ENCODE results near the gene CMTR1.
"Not testable (repeated sequence)": the region's sequence is repeated elsewhere in the genome, so short reads cannot be mapped to it uniquely, and the experiment has no call there.

CMTR1 gene

DNA sequence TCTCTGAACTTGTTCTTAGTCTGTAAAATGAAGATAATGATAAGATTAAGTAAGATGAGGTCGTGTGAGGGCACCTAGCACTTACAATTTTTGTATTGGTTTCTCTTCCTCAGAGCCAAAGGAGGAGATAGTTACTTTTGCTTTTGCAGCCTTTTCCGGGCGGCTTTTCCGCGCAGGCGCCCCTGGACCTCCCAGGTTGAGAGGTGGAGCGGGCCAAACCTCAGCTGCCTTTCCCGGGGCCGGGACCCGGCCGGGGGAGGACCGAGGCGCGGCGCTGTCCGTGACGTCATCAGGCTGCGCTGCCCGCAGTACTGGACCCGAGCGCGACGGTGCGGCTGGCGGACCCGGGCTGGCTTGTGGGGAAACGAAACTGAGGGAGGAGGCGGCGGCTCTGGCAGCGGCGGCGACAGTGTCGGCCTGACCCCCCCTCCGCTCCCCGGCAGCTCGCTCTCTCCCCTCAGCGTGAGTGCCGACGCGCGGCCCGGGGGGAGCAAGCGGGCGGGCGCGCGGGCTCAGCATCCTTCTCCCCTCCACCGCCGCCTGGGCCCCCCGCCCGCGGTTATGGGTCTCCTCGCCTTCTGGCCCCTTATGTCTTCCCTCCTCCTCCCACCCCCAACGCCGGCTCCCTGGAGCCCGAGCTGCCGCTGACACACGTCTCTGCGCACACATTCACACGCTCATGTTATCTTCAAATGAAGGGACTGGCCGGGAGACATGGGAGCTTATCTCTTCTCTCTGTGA, at the start of gene CMTR1:
Gene CMTR1, plus strand, starts transcription at position 306 of the 741 bp plus-strand sequence. CDS start 2,409 bp downstream, outside the sequence.
- peak; percentile 91 for DNase-seq

DNA sequence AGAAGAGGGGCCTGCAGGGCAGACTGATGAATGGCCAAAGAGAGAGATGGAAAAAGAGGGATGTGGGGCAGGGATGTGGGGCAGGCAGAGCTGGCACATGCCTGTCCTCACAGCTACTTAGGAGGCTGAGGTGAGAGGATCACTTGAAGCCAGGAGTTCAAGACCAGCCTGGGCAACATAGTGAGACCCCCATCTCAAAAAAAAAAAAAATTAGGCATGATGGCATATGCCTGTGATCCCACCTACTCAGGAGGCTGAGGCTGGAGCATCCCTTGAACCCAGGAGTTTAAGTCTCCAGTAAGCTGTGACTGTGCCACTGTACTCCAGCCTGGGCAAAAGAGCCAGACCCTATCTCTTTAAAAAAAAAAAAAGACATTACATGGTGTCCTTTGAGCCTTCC, 44.4 kb upstream of the CMTR1 start:
- DNase-seq, result no peak

- no peak for DNase-seq
Observed at GRCh38 chr6:37389857-37390256, 43.2 kb upstream of the CMTR1 start.

GRCh38 chr6:37391120-37391519, 41.9 kb upstream of the CMTR1 start:
- no peak for DNase-seq

GRCh38 chr6:37392821-37393220, 40.2 kb upstream of the CMTR1 start:
- DNase-seq, result no peak

DNA sequence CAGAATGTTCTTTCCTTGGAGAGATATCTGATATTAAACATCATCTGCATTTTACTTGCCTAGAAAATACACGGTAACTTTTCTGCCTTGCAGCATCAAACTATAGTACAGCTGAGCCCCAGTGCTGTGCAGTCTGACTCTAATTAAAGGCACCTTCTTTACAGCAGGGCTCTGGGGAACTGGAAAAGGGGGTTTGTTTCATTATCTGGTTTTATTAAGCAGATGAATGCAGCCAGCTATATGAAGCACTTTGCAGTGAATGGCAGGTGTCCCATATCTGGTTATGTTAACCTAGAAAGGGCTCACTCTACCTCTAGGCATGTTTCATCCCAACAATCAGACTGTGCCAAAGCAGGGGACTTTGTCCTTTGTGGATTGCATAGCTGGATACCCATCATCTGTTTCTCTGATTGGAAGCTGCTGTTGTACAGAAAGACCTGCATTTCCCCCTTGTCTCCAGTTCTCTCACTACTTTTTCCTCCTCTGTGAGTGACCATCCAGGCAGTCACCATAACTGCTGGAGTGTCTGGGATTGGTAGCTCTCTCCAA, 39.6 kb upstream of the CMTR1 start:
- DNase-seq, result no peak

GRCh38 chr6:37396571-37397180, 36.3 kb upstream of the CMTR1 start:
- no peak for DNase-seq

- no peak for DNase-seq
Observed at GRCh38 chr6:37399131-37399530, 33.9 kb upstream of the CMTR1 start.

DNA sequence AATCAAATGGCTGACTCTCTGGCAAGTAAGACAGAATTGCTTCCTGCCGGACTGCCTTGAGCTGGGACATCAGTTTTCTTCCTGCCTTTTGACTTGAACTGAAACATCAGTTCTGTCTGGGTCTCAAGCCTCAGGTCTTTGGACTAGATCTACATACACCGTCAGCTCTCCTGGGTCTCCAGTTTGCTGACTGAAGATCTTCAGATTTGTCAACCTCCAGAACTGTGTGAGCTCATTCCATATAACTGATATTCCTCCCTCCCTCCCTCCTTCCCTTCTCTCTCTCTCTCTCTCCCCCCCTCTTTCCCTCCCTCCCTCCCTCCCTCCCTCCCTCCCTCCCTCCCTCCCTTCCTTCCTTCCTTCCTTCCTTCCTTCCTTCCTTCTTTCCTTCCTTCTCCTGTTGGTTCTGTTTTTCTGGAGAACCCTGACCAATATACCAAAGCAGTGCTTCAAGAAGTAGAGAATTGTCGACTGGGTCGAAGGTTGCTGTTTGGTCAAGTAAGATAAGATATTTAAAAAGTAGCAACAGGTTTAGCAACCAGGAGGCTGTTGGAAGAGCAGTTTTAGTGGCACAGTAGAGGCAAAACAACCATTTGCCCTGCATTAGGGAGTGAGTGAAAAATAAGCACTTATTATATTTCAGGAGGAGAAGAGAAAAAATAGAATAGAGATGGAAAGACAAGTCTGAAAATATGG, 33.1 kb upstream of the CMTR1 start:
- DNase-seq, result no peak

DNA sequence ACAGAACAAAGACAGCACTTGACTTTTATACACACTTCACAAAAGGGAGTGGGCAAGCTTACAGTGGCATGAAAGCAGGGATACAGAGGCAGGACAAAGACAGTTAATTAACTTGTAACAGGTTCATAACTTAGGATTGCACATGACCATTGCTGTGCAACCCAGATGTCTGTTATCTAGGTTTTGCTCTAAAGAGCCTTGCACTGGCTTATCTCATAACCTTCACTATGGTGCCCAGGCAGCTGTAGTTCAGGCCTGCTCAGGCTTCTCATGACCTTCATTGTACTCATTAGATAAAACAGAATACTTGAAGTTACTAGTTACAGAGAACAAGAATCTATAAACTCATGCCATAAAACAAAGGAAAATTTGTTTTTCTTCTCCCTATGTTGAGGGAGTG, 31.4 kb upstream of the CMTR1 start:
- not testable (repeated sequence) for DNase-seq

GRCh38 chr6:37406726-37407341, 26.2 kb upstream of the CMTR1 start:
- DNase-seq, result no peak

- DNase-seq, result no peak
Observed at GRCh38 chr6:37407948-37408347, 25.1 kb upstream of the CMTR1 start.

- DNase-seq, result no peak
Observed at GRCh38 chr6:37409501-37409900, 23.5 kb upstream of the CMTR1 start.

GRCh38 chr6:37417393-37417792, 15.6 kb upstream of the CMTR1 start:
- no peak for DNase-seq

DNA sequence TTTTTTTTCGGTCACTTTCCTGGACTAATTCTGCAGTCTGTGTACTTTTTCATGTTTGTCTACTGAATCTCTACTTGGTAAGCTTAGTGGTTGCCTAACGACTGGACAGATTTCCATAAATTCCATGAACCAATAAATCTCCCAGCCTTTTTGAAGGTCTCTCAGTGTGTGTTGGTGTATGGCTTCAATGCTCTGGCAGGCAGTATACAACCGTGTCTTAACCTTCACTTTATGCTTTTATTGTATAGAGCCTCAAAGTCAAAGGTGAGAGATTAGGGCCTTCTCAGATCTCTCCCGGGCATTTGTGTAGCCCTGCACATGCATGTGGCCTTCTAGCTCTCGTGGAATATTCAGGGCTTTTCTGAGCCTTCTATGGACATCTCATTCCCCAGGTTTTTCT, 14.3 kb upstream of the CMTR1 start:
- DNase-seq, result no peak

GRCh38 chr6:37426058-37426944, 6.7 kb upstream of the CMTR1 start:
- DNase-seq, result no peak

DNA sequence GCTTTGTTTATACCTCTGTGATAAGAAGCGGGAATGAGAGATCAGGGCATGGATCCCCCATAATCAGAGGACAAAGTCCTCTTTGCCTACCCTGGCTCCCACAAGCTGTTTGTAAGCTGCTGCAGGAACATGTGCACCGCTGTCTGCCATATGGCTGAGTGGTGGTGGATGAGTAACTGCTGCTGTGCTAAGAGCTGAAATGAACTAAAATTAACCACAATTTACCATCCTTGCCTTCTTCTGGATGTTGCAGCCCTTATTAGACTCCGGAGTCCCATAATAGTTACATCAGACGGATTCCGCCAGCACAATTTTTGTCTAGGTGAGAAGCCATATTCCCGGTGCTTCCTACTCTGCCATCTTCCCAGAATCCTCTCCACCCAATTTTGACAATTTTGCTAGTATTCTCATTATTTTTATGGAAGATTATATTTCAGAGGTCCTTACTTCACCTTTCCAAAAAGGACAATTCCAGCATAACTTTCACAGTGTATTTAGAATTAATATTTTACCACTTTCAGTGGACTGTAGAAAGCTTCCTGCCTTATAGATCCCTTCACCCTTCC, 6.0 kb upstream of the CMTR1 start:
- no peak for DNase-seq

- DNase-seq, result no peak
Observed at GRCh38 chr6:37429352-37429750, 3.7 kb upstream of the CMTR1 start.

DNA sequence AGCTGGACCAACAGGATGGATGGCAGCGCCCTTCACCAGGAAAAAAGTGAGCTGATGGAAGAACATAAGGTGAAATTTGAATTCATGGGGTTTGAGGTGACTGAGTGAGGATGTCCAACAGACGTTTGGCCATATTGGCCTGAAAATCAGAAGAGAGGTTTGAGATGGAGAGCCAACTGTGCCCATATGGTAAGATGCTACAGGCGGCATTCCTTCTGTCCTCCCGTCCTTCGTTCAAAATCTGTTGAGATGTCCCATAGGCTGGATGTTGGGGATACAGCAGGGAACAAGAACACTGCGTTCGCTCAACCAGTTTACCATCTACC, 468 bp upstream of the CMTR1 start:
- DNase-seq, result no peak

GRCh38 chr6:37433657-37434271, 743 bp downstream of the CMTR1 start:
- DNase-seq, result no peak

DNA sequence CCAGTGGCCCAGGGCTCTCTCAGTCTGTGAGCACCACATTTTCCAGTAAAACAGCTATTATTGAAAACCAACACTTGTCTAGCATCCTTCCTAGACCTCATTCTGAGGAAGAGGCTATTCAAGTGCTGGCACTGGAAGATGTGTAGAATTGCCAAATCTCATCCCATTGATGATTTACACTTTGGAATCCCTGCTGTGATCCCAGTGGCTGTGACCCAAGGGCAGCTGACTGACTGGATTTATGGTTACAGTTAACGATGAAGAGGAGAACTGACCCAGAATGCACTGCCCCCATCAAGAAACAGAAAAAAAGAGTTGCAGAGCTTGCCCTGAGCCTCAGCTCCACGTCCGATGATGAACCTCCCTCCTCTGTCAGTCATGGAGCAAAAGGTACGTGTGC, 2.4 kb downstream of the CMTR1 start:
- DNase-seq, result no peak

- no peak for DNase-seq
Observed at GRCh38 chr6:37435816-37436215, 2.8 kb downstream of the CMTR1 start.
